Stimulated activated CD4-positive, alpha-beta T cell treated with anti-CD3 and anti-CD28 coated beads, Interleukin-4, amount 100 ng/mL, for 24 hours (primary cell): ENCODE data around the gene ANO5.

Experiments used
- DNase-seq: peaks from one replicate; pipeline ENCODE4 v3.0.0-alpha.2; 2020

The ANO5 gene, protein sequence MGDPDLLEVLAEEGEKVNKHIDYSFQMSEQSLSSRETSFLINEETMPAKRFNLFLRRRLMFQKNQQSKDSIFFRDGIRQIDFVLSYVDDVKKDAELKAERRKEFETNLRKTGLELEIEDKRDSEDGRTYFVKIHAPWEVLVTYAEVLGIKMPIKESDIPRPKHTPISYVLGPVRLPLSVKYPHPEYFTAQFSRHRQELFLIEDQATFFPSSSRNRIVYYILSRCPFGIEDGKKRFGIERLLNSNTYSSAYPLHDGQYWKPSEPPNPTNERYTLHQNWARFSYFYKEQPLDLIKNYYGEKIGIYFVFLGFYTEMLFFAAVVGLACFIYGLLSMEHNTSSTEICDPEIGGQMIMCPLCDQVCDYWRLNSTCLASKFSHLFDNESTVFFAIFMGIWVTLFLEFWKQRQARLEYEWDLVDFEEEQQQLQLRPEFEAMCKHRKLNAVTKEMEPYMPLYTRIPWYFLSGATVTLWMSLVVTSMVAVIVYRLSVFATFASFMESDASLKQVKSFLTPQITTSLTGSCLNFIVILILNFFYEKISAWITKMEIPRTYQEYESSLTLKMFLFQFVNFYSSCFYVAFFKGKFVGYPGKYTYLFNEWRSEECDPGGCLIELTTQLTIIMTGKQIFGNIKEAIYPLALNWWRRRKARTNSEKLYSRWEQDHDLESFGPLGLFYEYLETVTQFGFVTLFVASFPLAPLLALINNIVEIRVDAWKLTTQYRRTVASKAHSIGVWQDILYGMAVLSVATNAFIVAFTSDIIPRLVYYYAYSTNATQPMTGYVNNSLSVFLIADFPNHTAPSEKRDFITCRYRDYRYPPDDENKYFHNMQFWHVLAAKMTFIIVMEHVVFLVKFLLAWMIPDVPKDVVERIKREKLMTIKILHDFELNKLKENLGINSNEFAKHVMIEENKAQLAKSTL

GRCh38 chr11:22192642-22193347 lies at the start of gene ANO5:
ANO5 (plus strand) TSS chr11:22193085; CDS start chr11:22193493, 408 bp downstream.
- DNase-seq, result no peak

- no peak for DNase-seq
Observed at GRCh38 chr11:22151649-22152197, 41.2 kb upstream of the ANO5 start.

GRCh38 chr11:22157531-22157930 lies 35.4 kb upstream of the ANO5 start:
- no peak for DNase-seq

DNA sequence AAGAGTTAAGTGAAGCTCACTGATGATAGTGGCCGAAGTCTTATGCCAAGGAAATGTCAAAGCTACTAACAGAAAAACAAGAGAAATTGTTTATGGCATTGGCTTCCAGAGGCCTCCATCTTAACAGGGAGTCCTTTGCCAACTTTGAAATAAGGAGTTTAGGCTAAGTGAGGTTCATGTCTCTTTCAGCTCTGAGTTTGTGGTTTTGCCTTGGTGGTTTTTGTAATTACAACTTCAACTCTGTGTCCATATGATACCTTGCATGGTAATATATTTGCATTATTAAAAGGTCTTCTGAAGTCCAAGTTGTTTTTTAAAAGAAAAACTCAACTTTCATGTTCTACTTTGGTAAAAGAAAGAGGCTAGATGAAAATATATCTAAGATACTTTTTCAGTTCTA lies 31.4 kb upstream of the ANO5 start:
- DNase-seq, result no peak

DNA sequence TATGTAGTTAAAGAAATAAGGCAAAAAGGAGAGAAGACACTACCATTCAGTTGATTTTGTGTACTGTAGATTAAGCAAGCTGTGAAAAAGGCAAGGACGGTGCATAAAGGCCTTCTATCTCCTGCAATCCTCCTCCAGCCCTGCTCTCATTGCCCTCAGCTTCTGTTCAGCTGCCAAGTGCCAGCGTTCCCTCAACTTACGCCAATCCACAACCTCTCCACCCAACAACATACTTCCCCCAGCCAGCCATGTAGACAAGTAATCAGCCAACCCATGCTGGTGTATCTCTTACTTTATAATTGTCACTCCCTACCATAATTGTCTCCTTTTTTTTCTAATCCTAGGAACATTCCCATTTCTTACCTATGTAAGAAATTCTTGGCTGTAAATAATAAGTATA lies 30.1 kb upstream of the ANO5 start:
- no peak for DNase-seq

- no peak for DNase-seq
Observed at GRCh38 chr11:22163394-22163797, 29.5 kb upstream of the ANO5 start.

DNA sequence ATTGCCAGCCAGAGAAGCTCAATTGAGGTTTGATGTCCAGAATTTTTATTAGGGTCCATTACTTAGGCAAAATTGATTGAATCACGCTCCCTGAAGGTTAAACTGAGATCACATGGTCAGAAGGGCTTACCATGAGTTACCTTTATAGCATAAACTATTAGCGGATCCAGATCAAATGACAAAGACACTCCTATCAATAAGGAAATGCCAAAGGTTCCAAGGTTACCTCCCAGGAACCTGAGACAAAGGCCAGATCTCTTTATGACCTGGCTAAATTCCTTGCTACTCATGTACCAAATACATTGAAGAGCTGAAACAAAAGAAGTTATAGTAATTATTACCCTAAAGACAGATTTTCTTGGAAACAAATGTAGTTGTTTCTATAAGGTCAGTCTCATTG lies 27.8 kb upstream of the ANO5 start:
- DNase-seq, result no peak

- DNase-seq, result no peak
Observed at GRCh38 chr11:22165759-22166513, 26.9 kb upstream of the ANO5 start.

- DNase-seq, result no peak
Observed at GRCh38 chr11:22169833-22170232, 23.1 kb upstream of the ANO5 start.

DNA sequence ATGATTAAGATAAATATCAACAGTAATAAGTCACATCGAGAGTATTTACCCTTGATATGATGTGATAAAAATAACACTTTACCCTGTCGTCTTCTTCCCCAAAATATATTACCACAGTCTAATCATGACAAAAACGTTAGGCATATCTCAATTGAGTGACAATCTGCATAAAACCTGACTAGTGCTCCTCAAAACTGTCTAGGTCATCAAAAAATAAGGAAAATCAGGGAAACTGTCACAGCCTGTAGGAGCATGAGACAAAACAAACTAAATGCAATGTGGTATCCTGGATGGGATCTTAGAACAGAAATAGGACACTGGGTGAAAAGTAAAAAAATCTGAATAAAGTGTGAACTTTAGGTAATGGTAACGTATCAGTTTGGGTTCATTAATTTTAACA lies 19.4 kb upstream of the ANO5 start:
- DNase-seq, result no peak

DNA sequence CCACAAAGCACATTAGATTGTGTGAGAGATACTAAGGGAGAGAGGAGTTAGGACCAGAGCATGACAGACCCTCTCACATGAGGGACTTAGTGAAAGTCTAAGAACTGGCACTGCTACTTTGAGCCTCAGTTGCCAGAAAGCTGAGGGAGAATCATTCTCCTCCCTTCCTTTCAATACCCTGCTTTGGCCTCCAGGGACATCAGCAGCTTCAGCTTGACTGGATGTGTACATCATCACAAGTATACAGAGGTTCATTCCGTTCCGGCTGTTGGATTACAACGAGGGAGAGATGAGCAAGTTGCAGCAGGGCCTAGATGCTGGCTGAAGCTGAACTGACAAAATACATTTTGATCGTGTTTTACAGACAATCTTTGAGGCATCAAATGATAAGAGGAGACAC lies 15.7 kb upstream of the ANO5 start:
- DNase-seq, result no peak

DNA sequence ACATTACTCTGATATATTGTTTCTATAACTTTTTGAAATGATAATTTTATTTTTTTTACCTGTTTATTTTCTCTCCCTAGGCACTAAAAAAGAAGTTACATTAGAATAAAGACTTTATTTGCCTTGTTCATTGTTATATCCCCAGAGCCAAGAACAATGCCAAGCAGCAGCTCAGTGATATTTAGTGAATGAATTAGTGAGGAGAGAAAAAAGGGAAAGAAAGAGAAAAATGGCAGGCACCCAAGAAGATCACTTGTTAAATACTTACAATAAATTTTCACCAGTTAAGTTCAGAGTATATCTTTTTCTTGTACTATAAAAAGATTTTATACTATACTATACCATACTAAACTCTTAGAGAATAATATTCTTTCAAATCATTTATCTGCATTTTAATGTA lies 13.3 kb upstream of the ANO5 start:
- no peak for DNase-seq

DNA sequence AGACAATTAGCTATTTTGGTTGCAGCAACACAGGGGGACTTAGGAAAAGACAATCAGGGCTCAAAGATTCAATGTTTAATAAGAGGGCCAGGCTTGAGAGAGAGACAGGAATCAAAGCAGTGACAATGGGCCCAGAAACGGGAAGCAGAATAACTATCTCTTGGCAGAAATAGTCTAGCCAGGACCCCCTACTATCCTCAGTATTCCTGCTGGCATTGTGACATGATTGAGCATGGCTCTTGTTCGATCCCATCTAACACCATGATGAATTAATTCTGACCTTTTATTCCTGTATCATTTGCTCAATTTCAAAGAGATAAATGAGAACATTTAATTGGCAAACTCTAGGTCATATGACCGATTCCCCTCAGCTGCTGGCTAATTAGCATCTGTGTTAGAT lies 12.8 kb upstream of the ANO5 start:
- no peak for DNase-seq

DNA sequence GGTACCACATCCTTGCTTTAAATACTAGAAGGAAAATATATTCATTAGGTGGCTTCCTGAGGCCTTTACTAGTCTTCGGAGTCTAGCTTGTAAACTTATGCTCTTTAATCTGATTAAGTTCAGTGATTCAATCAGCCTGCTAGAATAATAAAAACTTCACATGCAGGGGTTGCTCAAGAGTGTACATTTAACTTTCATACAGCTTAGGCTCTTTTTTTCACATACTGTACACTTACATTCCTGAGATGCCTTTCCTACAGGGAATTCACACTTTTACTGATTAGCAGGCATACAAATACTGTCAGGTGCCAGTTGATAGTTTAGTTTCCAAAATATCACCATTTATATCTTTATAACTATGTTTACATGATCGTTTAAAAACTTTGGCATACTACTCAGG lies 3.2 kb upstream of the ANO5 start:
- no peak for DNase-seq

- no peak for DNase-seq
Observed at GRCh38 chr11:22190827-22191463, 1.9 kb upstream of the ANO5 start.

GRCh38 chr11:22192289-22192641 lies 620 bp upstream of the ANO5 start:
- DNase-seq, result no peak

DNA sequence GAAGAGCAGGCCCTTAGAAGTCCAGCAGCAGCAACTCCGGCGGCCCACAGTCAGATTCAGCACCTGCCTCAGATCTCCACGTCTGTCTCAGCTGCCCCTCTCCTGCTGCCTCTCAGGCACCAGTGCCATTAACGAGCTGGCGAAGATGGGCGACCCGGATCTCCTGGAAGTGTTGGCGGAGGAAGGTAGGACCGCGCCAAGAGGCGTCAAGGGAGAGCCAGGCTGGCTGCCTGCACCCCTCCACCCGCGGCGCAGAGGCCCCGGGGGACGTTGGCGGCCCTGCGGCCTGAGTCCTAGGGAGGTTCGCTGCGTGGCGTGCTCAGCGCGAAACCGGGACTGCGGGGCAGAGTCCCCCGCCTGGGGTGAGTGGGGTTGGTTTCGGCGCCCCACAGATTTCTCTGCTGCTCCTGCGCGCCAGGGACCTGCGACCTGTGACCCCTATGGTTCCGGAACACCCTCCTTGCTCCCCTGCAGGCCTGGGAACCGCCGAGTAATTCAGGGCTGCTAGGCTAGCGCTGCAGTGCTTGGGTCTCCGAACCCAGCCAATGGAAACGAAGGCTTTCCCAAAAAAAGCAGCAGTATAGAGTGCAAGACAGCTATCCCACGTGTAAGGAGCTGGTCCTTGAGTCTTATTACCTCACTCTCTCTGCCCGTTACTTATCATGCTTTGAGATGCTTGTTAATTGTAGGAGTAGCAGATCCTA lies 615 bp downstream of the ANO5 start:
- DNase-seq, result no peak

- DNase-seq, result no peak
Observed at GRCh38 chr11:22194306-22194705, 1.4 kb downstream of the ANO5 start.

DNA sequence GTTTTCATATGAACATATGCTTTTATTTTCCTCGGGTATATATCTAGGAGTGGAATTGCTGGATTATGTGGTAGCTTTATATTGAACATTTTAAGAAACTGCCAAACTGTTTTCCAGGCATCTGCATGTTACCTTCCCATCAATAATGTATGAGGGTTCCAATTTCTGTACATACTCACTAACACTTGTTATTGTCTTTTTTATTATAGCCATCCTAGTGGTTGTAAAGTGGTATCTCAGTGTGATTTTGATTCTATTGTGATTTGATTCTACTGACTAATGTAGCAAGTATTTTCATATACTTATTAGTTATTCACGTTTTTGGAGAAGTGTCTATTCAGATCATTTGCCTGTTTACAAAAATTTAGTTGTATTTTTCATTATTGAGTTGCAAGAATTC lies 2.0 kb downstream of the ANO5 start:
- no peak for DNase-seq

DNA sequence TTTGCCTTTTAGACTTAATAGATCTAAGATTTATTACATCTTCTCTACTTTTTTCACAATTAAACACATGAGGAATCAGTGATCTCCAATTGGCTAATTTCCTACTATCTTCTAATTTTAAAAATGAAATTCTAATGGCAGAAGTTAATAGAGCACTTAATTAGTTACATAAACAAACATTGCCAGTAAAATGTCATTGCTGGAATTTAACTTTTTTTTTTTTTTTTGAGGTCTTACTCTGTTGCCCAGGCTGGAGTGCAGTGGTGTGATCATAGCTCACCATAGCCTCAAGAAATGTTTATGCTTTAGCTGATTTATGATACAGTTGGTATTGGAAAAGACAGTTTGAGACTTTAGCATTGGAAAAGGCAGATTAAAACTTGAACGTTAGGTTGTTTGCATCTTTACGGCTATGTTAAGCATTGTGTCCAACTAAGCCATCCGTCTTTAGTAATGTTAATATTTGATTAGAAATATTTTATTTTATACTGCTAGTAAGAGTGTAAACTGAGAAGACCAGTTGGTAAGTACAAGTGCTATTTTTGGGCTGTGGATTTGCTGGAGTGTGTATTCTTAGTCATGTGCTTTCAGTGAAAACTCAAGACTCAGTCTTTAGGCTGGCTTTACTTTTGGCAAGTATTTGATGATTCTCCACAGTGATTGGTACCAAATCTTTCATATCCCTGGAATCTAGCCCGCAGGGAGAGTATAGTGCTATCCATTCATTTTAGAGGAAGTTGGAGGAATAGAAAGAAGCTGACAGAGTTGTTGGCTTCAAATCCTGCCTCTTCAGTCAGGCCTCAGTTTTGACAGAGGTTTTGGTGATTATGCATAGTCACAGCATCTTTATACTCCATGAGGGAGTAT lies 4.5 kb downstream of the ANO5 start:
- DNase-seq, result no peak
